NCI-H1436 (cell line): Measurements from ENCODE around the gene UCHL3.
A peak's percentile ranks its signal among the peaks of the same experiment; 100 is the strongest.

ENCODE experiments used
- DNase-seq: peaks from one replicate; lab custom pipeline; 2025; lab: John Stamatoyannopoulos, UW

UCHL3 gene

DNA sequence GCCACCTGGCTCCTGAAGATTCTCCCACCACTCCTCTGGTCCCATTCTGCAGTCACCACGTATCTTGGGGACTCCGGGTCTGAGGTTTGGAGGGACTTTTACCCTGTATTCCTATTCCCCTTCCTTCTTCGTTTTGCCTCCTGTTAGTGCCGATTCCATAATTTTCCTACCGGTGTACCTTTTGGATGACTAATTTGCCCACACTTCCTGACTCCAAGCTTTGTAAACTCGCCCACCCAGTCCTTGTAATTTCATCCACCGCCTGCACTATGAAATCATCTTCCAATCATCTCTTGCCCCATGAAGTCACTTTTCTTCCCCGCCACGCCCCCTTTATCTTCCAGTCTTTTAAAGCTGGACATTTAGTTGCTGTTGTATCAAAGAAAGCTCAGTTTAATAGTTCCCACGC lies 572 bp downstream of the UCHL3 start:
- DNase-seq, result peak; percentile 2

DNA sequence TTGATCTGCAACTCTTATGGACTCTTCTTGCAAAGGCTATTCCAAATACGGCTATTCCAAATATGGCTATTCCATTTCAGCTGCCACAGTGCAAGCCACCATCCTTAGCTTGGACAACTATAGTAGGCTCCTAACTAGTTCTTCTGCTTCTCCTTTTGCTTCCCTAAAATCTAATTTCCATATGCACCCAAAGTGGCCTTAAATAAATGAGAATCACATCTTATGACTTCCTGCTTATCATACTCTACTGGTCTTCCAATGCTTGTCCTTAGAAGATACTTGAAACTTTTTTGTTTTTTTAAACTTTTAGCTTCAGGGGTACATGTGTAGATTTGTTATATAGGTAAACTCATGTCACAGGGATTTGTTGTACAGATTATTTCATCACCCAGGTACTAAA lies 4.9 kb downstream of the UCHL3 start:
- DNase-seq, result no peak

DNA sequence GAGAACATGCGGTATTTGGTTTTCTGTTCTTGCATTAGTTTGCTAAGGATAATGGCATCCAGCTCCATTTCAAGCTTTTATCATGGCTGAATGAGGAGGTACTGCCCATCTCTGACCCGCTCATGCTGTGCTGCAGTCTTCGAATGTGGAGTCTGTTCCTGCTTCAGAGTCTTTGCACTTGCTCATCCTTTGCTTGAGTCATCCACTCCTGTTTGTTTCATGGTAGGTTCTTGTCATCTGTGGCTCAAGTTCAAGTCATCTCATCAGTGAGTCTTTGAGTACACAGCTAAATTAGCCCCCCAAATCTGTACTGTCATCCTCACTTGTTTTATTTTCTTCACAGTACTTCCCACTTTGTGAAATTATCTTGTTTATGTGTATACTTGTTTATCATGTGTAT lies 5.4 kb downstream of the UCHL3 start:
- DNase-seq, result no peak

DNA sequence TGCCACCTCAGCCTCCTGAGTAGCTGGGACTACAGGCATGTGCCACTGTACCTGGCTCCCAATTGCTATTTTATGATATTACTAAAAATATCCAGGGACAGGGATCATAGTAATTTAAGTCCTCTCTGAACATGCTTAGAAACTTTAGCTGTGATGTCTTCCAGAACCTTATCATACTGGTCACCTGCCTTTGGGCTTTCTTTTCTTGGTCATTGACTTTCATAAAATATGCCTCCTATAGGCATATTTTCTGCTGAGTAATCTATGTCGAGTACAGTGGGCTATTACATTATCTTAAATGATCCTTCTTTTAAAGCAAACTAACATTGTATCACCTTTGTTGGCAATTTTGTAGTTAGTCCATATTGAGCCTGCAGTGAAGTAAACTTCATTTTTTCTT lies 6.2 kb downstream of the UCHL3 start:
- no peak for DNase-seq

DNA sequence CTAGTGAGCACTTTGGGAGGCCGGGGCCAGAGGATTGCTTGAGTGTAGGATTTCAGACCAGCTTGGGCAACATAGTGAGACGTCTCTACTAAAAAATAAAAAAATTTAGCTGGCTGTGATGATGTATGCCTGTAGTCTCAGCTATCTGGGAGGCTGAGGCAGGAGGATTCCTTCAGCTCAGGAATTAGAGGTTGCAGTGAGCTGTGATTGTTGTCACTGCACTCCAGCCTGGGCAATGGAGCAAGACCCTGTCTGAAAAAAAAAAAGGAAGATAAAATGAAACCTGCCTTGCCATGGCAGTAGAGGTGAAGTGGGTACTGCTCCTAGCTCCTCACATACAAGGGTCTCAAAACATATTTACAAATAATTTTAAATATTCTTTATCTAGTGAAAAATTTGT lies 7.4 kb downstream of the UCHL3 start:
- no peak for DNase-seq

DNA sequence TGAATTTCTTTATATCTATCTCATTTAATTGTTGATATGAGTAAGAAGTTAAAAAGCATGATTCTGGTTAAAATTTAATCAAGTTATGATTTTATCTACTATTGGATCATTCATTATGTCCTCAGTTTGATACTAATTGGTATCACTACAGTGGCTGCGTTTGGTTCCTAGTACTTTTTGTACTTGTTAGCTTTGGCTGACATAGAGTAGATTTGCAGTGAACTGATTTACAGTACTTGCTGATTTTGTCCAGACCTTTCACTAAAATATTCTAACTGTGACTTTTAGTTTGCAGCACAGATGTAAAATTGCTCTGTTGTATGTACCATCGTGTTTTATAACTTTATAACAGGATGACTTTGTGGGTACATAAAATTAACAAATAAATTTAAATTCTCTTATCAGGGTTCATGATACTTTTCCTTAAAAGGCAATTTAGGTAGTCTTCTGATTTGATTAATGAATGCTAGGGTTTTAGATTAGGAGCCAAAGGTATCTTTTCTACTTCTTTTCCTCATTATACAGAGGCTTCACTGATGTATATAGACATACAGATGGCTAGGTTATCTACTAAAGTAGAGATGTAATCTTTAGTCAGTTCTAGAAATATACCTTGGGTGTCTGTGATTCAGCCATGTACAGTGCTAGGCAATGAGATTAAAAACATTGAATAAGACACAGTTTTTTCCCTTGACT lies 8.7 kb downstream of the UCHL3 start:
- DNase-seq, result no peak

DNA sequence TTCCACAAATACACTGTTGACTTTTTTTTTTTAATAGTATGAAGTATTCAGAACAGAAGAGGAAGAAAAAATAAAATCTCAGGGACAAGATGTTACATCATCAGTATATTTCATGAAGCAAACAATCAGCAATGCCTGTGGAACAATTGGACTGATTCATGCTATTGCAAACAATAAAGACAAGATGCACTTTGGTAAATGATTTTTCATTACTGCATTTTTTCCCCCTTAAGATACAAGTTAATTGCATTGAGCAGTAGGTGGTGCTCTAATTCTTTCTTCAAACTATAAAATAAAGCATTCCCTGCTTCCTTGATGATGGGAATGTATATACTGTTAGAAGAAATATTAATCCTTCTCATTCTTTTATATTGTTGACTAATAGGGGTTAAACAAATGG lies 17.1 kb downstream of the UCHL3 start:
- peak; percentile 15 for DNase-seq

DNA sequence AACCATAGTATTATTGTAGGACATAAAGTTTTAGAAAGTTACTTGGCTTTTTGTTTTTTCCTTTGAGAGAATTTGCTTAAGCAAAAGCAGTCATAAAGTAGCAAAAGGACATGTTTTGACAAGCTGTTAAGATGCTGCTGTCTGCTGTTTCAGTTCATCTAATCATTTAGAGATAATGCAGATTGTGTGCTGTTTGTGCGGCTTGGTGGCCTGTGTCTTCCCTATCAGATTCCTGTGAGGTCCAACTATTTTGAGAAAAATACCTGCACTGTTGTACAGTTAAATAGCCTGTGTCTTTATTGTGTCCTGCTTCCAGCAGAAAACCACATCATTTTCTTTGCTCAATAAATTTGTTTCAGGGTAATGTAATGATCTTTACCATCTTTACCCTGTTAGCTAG lies 20.0 kb downstream of the UCHL3 start:
- no peak for DNase-seq

DNA sequence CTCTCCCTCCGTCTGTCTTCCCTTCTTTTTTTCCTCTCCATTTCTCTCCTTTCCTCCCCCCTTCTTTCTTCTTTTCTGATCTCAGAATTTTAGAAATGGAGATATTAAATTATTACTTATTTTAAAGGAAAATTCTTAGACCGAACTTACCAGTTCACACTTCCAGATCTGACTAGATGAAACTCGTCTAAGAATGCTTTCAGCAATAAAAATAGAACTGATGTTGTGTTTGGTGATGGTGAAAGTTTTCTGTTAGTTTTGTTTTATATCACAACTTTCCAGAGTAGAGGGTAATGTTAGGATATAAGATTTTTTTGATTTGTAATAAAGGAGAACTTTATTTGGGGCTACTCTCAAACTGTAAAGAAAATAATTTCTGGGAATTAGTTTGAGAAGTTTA lies 29.9 kb downstream of the UCHL3 start:
- DNase-seq, result no peak

DNA sequence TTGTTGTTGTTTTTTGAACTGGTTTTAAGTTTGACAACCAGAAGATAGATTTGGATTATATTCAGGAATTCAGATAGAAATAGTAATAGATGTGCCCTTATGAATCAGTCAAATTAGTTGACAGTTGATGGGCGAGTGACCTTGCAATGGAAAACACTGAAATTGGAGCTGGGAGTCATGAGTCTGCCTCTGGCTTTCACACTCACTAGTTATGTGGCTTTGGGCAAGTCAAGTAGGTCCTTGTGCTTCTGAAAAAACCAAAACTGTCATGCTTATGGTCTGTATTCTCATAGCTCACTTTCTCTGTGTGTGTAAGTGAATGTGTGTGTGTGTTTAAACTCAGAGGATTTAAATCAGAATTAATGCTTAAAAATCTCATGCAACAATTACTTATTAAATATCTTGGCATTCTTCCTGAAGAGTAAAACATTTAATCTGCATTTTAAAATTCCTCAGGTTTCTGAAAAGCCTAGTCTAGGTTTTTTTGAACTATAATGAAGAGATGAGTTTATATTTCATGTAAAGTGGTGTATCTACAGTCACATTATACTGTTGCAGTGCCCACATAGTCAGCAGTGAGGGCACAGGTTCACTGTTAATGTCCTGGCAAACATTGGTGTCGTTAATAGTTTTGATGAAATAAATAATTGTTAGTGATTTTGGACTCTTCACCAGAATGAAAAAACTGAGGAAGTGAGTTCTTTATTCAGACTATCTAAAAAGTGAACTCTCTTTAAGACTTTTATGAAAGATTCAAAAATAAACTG lies 32.5 kb downstream of the UCHL3 start:
- no peak for DNase-seq

DNA sequence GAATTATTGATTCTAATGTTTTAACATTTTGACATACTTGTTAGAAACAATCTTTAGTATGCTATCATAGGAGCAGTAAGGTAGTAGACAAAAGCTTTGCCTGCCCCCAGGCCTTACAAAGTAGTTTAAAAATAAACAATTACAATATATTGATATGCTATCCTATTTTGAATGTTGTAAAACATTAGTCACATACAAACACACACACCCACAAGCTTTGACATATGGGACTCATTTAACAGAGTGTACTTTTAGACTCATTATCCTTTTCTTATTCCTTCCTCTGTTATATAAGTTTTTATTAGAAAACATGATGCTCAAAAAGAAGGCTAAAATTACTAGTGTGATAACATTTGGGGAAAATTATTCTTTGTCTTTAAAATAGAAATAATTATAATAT lies 33.5 kb downstream of the UCHL3 start:
- DNase-seq, result no peak

DNA sequence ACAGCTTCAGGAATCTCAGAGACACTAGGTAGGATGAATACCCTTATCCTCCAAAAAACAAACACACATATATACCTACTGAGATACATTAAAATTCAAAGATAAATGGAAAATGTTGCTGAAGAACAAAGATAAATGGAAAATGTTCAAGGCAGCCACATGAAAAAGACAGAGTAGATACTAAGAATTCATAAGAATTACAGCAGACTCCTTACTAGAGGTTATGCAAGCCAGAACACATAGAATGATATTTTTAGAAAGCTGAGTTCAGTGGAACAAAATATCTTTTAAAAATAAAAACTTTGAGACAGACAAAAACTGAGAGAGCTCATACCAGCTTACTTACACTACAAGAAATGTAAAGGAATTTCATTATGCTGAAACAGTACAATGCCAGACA lies 35.6 kb downstream of the UCHL3 start:
- DNase-seq, result no peak

DNA sequence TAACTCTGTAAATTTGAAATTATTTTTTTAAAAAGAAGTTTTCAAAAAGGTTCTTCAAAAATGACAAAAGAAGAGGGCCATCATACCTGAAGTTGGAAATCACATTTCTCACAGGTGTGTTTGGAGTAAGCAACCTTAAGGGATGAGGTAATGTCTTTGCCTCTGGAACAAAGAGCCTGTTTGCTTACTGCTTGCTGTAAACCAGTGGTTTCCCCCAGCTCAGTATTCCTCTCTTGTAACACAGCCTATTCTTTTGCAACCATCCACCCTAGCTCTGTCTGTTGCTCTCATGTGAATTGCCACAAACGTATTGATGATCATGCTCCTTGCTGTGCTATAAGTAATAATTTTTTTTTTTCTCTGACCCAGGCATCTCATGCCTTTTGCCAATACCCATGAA lies 38.1 kb downstream of the UCHL3 start:
- no peak for DNase-seq

DNA sequence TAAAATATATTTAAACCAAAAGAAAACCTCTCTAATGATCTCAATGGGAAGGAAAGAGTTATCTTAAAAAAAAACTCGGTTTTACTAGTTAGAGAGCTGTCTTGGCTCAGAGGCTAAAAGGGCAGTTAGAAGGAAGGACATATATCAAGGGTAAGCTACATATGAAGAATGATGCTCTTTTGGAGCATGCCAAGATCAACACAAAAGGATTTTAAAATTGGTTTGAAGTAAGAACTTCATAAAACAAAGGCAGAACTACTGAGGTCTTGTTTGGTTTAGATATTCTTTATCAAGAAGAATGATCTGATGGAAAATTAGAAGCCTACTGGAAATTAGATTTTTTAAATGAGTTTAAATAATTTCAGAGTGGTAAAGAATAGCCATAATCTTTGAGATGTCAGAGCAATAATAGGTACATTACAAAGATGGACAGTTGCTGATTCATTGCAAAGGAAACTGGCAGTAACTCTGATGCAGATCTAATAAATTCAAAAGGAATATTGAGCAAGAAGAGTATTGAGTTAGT lies 47.1 kb downstream of the UCHL3 start:
- no peak for DNase-seq

DNA sequence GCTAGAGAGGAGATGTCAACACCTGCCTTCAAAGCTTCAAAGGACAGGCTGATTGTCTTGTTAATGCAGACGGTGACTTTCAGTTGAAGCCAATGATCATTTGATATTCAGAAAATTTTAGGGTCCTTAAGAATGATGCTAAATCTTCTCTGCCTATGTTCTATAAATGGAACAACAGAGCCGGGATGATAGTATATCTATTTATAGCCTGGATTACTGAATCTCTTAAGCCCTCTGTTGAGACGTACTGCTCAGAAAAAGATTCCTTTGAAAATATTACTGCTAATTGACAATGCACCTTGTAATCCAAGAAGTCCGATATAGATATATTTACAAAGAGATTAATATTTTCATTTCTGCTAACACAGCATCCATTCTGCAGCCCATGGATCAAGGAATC lies 50.8 kb downstream of the UCHL3 start:
- DNase-seq, result no peak

DNA sequence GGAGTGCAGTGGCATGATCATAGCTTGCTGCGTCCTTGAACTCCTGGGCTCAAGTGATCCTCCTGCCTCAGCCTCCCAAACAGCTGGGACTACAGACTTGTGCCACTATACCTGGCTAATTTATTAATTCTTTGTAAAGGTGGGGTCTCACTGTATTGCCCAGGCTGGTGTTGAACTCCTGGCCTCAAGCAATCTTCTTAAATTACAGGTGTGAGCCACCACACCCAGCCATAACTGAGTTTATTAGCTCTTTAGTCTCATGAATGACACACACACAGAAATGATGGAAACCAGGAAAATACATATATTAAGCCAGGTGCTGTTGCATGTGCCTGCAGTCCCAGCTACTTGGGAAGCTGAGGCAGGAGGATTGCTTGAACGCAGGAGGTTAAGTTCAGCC lies 53.4 kb downstream of the UCHL3 start:
- DNase-seq, result no peak

DNA sequence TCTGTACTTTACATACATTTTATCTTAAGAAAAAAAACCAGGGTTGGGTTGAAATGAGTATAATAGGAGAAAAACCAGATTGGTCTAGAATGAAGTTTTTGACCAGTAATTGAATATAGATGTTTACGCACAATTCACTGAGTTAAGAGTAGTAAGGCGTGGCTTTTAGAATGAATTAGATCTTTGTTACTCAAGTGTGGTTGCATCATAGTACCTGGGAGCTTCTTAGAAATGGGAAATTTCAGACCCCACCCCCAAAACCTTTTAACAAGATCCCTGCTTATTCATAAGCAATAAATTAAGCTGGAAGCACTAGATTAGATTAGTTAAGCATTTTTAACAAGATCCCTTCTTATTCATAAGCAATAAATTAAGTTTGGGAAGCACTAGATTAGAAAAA lies 57.9 kb downstream of the UCHL3 start:
- no peak for DNase-seq

DNA sequence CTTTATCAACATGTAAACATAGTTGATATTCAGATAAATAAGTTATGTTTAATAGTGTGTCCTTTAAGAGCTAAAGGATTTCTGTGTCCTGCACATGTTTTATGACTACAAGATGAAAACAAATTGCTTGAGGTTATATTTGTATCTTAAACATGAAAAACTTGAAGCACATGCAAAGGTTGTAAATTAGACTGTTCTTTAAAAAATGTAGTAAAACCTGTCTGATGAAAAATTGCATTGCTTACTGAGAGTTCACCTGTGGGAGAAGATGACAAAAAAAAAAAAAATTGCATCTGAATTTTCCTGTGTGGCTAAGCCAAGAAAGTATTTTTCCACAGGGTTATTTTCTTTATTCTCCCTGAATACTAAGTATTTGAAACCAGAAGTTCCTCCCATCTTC lies 60.9 kb downstream of the UCHL3 start:
- no peak for DNase-seq

DNA sequence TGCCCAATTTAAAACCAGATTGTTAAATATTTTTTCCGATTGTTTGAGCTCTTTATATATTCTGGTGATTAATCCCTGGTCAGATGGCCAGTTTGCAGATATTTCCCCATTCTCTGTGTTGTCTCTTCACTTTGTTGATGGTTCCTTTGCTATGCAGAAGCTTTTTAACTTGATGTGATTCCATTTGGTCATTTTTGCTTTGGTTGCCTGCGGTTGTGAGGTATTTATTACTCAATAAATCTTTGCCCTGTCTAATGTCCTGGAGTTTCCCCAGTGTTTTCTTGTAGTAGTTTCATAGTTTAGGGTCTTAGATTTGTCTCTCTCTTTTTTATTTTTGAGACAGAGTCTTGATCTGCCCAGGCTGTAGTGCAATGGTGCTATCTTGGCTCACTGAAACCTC lies 62.8 kb downstream of the UCHL3 start:
- DNase-seq, result no peak

DNA sequence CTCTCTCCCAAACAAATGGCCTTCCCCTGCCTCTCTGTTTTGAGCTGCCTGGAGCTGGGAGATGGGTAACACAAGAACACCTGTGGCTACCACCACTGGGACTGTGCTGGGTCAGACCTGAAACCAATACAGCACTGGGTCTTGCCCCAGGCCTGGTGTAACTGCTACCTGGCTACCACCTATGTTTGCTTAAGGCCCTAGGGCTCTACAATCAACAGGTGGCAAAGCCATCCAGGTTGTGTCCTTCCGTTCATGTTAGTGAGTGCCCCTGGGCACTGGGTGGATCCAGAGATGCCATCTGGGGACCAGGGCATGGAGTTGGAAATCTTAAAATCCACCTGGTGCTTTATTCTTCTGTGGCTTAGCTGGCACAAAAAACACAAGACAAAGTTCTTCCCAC lies 67.6 kb downstream of the UCHL3 start:
- no peak for DNase-seq

DNA sequence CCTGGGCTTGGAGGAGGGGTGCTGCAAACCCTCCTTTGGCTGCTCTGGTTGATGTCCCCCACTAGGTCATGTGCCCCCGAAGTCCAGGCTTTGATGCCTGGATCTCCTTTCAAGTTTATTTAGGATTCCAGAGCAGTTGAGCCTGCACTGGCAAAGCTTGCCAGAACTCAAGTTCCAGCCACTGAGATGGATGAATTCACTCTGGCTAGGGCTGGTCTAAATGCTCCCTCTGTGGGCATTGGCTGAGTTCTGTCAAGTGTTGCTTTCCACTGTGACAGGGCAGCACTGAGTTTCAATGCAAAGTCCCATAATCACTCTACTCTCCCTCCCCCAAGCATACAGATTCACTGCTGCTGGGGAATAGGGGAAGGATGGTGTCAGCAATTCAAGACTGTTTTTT lies 68.7 kb downstream of the UCHL3 start:
- DNase-seq, result no peak

DNA sequence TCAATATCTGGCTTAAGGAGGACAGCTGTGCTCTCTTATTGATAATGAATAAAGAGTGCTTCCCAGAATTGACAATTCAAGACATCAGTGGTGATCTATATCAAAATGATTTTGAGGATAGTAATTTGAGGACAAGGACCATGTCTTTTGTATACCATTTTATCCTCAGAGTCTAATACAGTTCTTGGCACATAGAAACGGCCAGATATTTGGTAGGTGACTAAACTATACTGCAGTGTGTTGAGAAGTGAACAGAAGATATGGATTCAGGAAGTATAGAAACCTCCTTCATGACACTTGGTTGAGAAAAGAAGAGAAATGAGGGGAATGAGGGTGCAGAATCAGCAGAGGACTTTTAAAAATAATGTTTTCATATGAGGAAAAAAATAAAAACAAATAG lies 70.4 kb downstream of the UCHL3 start:
- no peak for DNase-seq

DNA sequence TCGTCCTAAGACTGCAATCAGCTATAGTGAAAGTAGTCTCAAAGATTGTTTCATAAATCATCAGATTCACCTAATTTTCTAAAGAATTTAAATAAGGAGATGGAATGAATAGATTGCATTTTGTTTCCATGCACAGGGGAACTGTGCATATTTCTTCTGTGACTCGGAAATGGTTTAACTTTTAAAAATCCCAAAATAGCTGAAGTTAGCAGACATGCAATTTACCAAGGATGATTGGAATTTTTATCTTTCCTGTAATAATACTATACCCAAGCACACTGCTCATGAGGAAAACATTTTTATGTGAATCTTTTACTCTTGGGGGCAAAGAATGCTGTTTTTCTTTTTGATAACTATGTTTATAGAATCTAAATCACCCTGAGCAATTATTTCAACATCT lies 71.6 kb downstream of the UCHL3 start:
- no peak for DNase-seq

DNA sequence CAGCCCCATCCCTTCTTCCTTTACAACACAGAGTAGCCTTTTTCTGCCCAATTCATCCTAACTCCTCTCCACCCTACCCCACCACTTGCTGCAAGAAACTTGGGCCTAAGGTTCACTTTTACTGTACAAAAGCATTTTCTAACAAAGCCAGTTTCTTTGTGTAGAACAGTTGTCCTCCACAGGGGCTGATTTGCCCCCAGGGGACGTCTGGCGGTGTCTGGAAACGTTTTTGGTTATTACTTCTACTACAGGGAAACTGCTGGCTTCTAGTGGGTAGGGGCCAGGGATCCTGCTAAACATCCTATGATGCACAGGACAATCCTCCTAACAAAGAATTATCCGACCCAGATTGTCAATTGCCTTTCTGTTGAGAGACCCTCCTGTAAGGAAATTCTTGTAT lies 79.2 kb downstream of the UCHL3 start:
- DNase-seq, result no peak
